DMS79 treated with DMSO at 0.1 percent for 48 hours (cell line): ENCODE data around the gene NAB2.
A peak's percentile ranks its signal among the peaks of the same experiment; 100 is the strongest.
"Not testable (repeated sequence)": the region's sequence is repeated elsewhere in the genome, so short reads cannot be mapped to it uniquely, and the experiment has no call there.

Experiments used
- DNase-seq: peaks from one replicate; lab custom pipeline; 2025; lab: John Stamatoyannopoulos, UW

Gene NAB2

DNA sequence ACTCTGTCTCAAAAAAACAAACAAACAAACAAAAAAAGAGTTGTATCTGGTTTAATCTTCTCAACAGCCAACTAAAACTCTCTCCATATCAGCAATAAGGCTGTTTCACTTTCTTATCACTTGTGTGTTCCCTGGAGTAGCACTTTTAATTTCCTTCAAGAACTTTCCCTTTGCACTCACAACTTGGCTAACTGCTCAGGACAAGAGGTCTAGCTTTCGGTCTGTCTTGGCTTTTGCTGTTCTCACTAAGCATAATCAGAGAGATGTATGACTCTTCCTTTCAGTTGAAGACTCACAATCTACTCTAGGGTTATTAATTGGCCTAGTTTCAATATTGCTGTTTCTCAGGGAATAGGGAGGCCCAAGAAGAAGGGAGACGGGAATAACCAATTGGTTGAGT is 22.7 kb upstream of the NAB2 start:
- no peak for DNase-seq

DNA sequence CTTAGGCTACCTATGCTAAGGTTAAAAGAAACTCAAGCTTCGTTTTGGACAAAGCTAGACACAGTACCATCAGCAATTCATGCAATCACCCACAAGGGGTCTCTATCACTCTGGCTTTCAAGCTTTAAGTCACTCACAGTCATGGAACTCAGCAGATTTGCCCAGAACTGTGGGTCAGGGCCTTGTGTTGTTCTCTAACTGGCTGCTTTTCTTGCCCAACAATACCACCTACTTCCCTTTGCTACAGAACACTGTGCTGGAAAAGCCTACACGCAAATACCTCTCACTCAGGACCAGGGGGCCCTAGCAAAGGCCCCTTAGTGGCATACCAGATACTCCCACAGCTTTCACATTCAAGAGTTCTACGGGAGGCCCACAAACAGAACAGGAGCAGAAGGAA is 19.4 kb upstream of the NAB2 start:
- no peak for DNase-seq

DNA sequence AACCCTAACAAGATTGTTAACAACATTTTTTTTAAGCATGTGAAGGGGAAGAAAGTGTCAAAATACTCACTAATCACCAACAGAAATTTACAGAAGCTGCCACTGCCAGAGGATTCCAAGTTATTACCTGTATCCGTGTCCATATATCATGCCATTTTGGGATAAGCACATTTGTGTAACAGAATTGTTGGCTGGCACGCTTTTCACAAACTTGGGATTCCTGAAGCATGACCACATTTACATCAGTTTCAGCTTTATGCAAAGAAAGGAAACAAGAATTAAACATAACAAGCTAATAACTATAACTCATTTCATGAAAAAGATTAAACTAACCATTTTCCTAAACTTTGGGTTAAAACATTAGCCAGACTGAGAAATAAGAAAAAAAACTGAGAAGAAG is 16.3 kb upstream of the NAB2 start:
- no peak for DNase-seq

DNA sequence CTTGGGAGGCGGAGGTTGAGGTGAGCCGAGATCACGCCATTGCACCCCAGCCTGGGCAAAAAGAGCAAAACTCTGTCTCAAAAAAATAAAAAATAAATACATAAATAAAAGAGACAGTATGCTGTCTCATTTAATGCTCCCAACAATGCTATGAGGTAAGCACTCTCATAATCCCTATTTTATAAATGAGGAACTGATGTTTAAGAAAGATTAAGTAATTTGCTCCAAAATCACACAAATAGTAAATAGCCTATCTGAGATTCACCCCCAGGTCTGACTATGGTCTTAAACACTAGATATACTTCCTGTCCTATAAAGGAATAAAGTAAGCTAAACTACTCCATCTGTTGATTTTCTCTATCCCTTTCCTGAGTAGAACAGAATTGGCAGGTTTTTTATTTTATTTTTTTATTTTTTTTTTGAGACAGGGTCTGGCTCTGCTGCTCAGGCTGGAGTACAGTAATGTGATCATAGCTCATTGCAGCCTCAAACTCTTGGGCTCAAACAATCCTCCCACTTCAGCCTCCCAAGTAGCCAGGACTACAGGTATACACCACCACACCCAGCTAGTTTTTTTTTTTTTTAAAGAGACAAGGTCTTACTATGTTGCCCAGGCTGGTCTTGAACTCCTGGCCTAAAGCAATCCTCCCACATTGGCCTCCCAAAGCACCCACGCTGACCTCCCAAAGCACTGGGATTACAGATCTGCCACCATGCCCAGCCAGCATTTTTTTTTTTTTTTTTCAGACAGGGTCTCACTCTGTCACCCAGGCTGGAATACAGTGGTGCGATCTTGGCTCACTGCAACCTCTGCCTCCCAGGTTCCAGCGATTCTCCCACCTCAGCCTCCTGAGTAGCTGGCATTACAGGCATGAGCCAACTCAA is 15.1 kb upstream of the NAB2 start:
- DNase-seq, result not testable (repeated sequence)

DNA sequence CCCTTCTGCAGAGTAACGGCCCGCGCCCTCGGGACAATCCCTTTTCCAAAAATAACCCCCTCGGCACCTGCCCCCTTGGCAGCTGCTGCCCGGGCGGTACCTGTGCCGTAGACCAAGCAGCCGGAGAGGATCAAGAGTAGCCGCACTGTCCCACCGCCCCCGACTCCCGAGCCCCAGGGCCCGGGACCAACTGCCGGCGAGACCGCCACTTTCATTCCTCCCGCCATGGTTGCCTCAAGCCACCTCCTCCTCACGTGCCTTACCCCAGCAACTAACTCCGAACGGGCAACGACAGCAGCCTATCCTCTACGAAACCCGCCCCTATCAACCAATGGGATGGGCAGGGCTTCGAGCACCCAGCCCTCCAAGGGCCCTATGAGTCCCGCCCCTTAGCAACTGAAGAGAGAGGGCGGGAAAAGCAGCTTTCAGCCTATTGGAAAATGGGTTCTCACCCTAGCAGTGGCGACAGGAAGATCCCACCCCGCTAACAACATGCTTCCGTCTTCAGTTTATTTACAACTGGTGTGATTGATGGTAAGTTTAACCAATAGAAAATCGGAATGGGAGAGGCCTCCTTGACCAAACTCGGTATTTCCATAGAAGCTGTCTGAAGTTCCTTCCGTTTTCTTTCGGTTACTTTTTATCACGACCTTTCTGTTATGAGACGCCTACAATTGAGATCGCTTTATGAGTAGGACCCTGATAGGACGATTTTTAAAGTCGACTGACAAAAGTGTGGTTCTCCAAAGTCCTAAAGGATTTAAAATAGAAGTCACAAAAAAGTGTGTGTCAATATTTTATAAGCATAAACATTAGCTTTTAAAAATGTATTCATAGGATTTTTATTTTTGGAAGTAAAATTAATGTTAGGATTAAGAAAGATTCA is 10.2 kb upstream of the NAB2 start, which contains the start of gene NEMP1:
Gene NEMP1 (minus strand): TSS at position 273 of the 886 bp plus-strand sequence. CDS start 46 bp downstream, at position 227.
- peak; percentile 100 for DNase-seq

DNA sequence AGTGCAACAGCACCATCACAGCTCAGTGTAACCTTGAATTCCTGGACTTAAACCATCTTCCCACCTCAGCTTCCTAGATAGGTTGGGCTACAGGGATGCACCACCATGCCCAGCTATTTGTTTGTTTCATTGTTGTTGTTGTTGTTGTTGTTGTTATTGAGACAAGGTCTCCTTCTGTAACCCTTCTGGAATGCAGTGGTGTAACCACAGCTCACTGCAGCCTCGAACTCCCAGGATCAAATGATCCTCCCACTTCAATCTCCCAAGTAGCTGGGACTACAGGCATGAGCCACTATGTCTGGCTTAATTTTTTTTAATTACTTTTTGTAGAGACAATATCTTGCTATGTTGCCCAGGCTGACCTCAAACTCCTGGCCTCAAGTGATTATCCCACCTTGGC is 9.1 kb upstream of the NAB2 start:
- DNase-seq, result no peak

DNA sequence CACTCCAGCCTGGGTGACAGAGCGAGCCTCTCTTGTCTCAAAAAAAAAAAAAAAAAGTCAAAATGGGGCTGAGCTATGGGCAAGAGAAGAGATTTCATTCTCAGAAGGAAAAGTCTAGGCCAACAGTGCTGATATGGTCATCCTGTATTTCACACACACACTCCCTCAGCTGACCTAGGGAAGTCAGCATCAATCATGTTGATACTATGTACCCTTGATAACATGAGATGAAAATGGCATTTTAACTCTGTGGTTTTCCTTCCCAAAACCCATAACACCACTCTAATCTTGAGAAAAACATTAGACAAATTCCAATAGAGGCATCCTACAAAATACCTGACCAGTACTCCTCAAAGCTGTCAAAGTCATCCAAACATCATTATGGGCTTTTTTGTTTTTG is 8.1 kb upstream of the NAB2 start:
- DNase-seq, result no peak

DNA sequence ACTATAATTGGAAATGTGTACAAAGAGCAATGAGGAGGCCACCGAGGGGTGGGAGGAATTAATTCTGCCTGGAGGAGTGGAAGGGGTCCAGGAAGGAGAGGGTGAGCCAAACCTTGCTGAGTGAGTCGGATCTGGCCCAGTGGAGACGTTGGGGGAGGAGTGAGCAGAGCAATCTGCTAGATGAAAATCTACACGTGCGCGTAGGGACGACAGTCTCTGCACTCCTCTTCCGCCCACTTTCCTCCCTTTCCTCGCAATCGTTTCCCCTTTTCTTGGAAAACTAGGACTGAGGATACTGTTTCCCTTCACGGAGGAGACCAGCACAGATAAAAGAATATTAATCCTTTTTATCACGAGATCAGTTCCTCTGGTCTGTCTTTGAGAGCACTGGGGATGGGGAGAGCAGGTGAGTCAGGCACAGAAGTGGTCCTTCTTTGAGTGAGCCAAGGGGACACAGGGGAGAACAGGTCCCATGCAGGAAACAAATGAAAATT is 2.9 kb upstream of the NAB2 start:
- no peak for DNase-seq

DNA sequence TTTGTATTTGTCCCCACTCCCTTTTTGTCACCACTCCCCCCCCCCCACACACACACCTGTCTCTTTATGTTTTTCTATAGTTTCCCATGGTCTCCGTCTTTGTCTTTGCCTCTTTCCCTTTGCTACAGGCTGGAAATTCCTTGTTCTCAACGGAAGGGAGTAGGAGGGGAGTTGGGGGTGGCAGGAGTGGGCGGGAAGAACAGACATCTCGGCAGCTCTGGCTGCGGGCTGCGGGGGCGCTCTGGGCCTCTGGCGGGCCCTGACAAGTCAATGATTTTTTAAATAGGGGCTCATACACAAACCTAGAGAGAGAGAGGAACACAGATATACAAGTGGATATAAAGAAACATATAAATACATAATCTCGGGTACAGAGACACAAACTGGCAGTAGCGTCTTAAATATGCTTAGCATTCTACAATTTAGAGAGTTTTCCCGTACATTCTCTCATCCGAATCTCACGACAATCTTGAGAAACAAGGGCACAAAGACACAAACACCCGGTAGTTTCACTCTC is 2.4 kb upstream of the NAB2 start:
- DNase-seq, result peak; percentile 38

DNA sequence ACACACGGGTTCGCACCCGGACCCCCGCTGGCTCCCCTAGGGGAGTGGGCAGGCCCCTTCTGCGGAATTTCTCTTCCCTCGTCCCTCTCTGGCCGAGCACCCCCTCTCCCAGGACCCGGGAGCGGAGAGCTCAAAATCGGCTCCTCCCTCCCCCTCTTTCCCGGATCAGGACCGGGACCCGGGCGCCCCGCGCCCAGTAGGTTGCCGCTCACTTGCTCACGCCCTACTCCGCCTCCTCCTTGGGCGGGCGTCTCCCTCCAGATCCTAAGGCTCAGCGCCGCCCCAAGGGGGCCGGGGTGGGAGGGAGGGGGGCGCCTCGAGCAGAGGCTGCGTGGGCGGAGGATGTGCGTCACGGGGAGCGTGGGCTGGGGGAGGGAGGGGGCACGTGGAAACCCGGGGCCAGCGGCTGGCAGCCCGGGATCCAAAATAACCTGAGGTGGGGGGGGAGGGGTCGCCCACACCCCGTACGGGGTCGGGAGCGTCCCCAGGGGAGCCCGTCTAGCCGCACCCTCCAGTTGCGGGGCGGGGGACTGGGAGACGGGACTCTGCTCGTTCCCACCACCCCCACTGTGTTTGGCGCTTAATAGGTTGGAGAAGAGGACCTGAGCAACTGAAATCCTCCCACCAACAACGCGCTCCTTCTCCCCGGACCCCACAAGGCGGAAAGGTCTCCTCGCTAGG is 1.8 kb upstream of the NAB2 start:
- DNase-seq, result no peak

DNA sequence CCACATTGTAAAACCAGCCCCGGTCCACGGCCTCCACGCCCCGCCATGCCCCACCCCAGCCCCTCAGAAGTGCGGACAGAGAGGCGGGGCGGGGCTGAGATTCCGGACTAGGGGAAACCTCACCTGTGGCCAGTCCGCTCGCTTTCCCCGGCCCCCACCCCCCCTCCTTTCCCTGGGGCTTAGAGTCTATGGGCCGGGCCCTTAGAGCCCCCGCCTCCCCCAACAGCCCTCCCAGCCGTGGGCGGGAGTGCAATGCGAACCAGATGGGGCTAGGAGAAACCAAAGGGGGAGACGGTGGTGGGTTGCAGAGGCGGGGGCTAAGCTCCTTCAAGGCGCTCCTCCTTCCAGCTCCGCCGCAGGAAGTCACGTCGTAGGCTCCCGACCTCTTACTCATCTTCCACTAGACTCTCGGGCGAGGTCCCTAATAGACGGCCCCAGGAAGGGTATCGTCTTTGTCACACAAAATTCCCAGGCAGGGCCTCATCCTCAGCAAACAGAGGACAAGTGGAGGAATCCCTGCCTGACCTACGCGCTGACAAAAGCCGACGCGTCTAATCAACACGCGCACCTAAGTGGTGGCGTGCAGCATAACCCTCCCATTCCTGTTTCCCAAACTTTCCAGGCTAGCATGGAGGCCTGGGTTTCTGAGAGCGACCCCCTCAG is 1.1 kb upstream of the NAB2 start:
- DNase-seq, result peak; percentile 36

DNA sequence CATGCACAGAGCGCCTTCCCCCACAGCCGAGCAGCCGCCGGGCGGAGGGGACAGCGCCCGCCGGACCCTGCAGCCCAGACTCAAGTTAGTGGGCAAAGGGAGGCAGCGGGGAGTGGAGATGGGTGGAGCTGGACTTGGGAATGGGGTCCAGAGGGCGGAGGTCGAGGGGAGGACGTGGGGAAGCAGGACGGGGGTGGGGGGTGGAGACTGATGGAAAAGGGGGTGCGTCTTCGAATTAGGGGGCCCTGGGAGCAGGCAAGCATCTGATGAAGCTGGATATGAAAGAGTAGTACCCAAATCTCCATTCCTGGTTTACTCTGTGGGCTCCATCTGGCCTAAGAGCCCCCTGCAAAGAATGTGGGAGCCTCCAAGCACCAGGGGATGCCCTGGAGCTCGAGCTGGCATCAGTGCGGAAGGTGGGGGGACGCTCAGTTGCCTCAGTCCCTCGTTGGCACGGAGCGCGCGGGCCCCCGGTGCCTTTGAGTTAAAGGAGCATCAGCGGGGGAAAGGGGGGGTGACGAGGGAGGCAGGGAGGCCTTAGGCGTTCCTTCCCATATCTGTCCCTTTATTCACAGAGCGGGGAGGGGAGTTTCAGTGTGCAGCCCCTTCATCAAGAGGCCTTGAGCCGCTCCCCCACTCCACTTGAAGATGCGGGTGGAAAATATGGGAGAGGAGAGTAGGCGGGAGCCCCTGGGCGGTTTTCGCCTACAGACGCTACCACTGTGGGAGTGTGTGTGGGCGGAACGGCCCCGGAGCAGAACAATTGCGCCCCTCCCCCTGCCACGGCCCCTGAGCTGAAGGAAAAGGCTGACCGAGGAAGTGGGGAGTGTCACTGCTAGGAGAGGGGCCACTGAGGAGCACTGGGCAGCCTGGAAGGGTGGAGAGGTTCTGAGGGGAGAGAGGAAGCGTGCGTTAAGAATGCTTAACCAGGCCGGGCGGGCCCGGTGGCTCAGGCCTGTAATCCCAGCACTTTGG is 644 bp downstream of the NAB2 start:
- peak; percentile 12 for DNase-seq

DNA sequence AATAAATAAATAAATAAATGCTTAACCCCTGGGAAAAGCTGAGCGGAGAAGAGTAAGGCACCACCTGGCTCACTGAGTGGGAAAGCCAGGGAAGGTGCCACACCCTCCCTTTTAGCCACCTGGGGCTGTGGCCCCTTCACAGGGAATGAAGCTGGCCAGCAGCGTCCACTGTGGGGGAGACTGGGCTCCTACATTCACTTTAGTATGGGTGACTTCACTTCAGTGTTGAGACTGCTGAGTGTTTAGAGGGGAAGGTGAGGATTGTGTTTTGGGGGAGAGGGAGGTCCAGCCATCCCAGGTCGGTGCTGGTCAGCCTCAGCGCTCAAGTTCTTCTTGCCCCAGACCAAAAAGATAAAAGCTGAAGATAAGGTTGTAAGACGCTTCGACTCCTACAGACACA is 1.6 kb downstream of the NAB2 start:
- no peak for DNase-seq

DNA sequence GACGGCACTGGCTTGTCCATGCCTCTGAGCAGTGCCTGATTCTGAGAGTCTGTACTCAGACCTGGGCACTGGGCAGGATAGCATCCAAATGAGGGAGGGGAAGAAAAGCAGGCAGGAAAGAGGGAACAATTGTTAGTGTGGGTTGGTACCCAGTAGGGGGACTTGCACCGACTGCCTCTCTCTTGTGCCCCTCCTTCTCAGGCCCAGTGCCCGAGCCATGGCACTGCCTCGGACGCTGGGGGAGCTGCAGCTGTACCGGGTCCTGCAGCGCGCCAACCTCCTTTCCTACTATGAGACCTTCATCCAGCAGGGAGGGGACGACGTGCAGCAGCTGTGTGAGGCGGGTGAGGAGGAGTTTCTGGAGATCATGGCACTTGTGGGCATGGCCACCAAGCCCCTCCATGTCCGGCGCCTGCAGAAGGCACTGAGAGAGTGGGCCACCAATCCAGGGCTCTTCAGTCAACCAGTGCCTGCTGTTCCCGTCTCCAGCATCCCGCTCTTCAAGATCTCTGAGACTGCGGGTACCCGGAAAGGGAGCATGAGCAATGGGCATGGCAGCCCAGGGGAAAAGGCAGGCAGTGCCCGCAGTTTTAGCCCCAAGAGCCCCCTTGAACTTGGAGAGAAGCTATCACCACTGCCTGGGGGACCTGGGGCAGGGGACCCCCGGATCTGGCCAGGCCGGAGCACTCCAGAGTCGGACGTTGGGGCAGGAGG is 2.2 kb downstream of the NAB2 start:
- DNase-seq, result no peak

DNA sequence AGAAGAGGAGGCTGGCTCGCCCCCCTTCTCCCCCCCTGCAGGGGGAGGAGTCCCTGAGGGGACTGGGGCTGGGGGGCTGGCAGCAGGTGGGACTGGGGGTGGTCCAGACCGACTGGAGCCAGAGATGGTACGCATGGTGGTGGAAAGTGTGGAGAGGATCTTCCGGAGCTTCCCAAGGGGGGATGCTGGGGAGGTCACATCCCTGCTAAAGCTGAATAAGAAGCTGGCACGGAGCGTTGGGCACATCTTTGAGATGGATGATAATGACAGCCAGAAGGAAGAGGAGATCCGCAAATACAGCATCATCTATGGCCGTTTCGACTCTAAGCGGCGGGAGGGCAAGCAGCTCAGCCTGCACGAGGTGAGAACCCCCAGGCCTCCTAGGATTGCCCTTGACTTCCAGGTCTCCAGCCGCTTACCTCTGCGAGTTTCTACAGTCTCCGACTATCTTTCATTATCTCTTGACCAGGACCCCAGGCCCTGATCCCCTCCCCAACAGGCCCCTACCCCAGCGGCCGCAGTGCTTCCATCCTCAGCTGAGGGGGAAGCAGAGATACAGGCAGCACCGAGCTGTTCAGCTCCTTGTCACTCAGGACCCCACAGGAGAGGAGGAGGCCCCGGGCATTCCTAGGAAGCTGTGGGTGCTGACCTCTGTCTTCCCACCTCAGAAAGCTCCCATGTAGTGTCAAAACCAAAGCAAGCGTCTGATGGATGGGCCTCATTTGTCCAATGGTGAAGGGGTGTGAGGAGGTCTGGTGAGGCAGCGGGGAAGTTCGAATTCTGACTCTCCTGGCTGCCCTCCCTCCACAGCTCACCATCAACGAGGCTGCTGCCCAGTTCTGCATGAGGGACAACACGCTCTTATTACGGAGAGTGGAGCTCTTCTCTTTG is 3.0 kb downstream of the NAB2 start:
- DNase-seq, result no peak

DNA sequence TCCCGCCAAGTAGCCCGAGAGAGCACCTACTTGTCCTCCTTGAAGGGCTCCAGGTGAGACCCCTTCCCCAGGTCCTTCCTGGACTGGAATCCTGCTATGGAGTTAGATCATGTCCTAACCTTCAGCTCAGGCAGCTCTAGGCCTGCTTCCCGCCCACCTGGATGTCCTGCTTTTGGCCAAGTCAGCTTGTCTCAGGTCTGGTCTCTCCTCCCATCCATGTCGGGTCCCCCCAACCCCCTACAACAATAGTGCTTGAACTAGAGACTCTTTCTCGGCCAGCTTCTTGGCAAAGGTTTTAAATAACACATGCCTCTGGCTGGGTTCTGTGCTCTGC is 3.6 kb downstream of the NAB2 start:
- DNase-seq, result no peak

DNA sequence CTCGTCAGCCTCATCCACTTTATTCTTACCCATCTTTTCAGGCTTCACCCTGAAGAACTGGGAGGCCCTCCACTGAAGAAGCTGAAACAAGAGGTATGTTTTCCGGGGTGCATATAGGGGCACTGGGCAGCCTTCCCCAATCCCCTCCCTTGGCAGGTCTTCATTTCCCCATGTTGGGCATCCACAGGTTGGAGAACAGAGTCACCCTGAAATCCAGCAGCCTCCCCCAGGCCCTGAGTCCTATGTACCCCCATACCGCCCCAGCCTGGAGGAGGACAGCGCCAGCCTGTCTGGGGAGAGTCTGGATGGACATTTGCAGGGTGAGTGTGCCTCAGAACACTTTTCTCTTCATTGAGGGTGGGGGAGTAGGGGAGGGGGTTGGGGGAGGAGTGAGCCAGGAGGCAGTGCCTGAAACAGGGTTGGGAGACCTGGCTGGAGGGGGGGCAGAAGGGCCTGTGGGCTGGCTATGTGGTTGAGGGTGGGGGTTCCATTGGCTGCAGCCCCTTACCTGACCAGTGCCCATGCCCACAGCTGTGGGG is 4.0 kb downstream of the NAB2 start:
- no peak for DNase-seq
